Upper lobe of right lung (tissue), 1 donor: ENCODE results near the gene ENTPD1. TPM values are rescaled to one million over a fixed set of nuclear protein-coding genes. Genes with fewer than 3 reads are reported as not detected.
A peak's percentile ranks its signal among the peaks of the same experiment; 100 is the strongest.

Source experiments
- ATAC-seq: fragments of 200-7000 bp; cut with Tn5 transposase; one replicate; pipeline ENCODE4 v1.9.1; 2020; ENCODE audit warnings: mild to moderate bottlenecking, moderate library complexity
- DNase-seq: peaks from one replicate; pipeline ENCODE4 v3.0.0-alpha.2; 2020
- H3K27ac ChIP-seq: fragments of 200-600 bp; one replicate; pipeline ENCODE4 v1.8.0; 2022
- H3K27me3 ChIP-seq: fragments of 200-600 bp; one replicate; pipeline ENCODE4 v1.8.0; 2022; ENCODE audit warnings: mild to moderate bottlenecking
- H3K36me3 ChIP-seq: fragments of 200-600 bp; one replicate; pipeline ENCODE4 v1.8.0; 2022
- H3K4me1 ChIP-seq: fragments of 200-600 bp; one replicate; pipeline ENCODE4 v1.8.0; 2022
- H3K4me3 ChIP-seq: fragments of 200-600 bp; one replicate; pipeline ENCODE4 v1.8.0; 2022; ENCODE audit warnings: mild to moderate bottlenecking
- H3K9me3 ChIP-seq: fragments of 200-600 bp; one replicate; pipeline ENCODE4 v1.8.0; 2022
- intact Hi-C: fragments of 100-400 bp; cut with DNase I; formaldehyde crosslinking; loops from one replicate; pipeline ENCODE4 v1.11.0; 2022
- total RNA-seq: library from RNA; stranded (reverse); fragmentation: NEBNext Ultra II Directional; extraction: Animal tissue kit (Norgen Biotek cat#: 25700); gene quantifications from one replicate; pipeline ENCODE4 v1.2.1, GENCODE V29; 2021
- TF ChIP-seq, protein P1 (sequence below): fragments of 200-600 bp; IDR thresholded peaks from one replicate; pipeline ENCODE4 v1.8.0; 2022; ENCODE audit warnings: antibody characterized with exemption
- donor health status: DM: no; HTN: yes; CAD: no; lungs with severe emphysema.

The ENTPD1 gene
- total RNA-seq, 1 donor from 2014 or later: 64.6 TPM

GRCh38 chr10:95748349-95748748, 7.6 kb upstream of the ENTPD1 start:
- Histone ChIP-seq H3K27me3 (no peaks in the 10 kb centered on the region), H3K4me1 (no peaks in the 10 kb centered on the region), H3K4me3 (no peak overlapping the region), H3K27ac (no peak overlapping the region), H3K36me3 (no peaks in the 10 kb centered on the region), H3K9me3 (no peaks in the 10 kb centered on the region)
- TF ChIP-seq, protein P1, sequence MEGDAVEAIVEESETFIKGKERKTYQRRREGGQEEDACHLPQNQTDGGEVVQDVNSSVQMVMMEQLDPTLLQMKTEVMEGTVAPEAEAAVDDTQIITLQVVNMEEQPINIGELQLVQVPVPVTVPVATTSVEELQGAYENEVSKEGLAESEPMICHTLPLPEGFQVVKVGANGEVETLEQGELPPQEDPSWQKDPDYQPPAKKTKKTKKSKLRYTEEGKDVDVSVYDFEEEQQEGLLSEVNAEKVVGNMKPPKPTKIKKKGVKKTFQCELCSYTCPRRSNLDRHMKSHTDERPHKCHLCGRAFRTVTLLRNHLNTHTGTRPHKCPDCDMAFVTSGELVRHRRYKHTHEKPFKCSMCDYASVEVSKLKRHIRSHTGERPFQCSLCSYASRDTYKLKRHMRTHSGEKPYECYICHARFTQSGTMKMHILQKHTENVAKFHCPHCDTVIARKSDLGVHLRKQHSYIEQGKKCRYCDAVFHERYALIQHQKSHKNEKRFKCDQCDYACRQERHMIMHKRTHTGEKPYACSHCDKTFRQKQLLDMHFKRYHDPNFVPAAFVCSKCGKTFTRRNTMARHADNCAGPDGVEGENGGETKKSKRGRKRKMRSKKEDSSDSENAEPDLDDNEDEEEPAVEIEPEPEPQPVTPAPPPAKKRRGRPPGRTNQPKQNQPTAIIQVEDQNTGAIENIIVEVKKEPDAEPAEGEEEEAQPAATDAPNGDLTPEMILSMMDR: no peak
- DNase-seq: no peak
- ATAC-seq: no peak
- intact Hi-C loops: no loop called here

- no peak for DNase-seq
- no peaks in the 10 kb centered on the region for H3K27me3 ChIP-seq
- TF ChIP-seq, protein P1: no peak
These were observed 405 bp upstream of the ENTPD1 start for GRCh38 chr10:95755511-95756004.

GRCh38 chr10:95756809-95757684, 1.1 kb downstream of the ENTPD1 start:
- TF ChIP-seq, protein P1: no peak
- H3K36me3 ChIP-seq: no peaks in the 10 kb centered on the region

More at GRCh38 chr10:95755511-95756004, 405 bp upstream of the ENTPD1 start:
- no peaks in the 10 kb centered on the region for H3K9me3 ChIP-seq
- no peaks in the 10 kb centered on the region for H3K36me3 ChIP-seq
- intact Hi-C loops: no loop called here
- ATAC-seq: peak; percentile 83
- H3K27ac ChIP-seq: peak overlapping the region; percentile 84
- H3K4me1 ChIP-seq: peaks cover 4% of the 10 kb centered on the region
- H3K4me3 ChIP-seq: peak overlapping the region; percentile 49

GRCh38 chr10:95758351-95759025, 2.5 kb downstream of the ENTPD1 start:
- H3K4me3 ChIP-seq: peak overlapping the region; percentile 49
- intact Hi-C loops: no loop called here
- H3K36me3 ChIP-seq: no peaks in the 10 kb centered on the region
- H3K27ac ChIP-seq: peak overlapping the region; percentile 84
- no peak for ATAC-seq
- H3K27me3 ChIP-seq: no peaks in the 10 kb centered on the region
- TF ChIP-seq, protein P1: no peak
- H3K9me3 ChIP-seq: no peaks in the 10 kb centered on the region
- no peak for DNase-seq
- H3K4me1 ChIP-seq: peaks cover 14% of the 10 kb centered on the region

More at GRCh38 chr10:95756809-95757684, 1.1 kb downstream of the ENTPD1 start:
- ATAC-seq (no peak), DNase-seq (no peak)
- Histone ChIP-seq H3K4me3 (peak overlapping the region; percentile 49), H3K27ac (peak overlapping the region; percentile 84), H3K27me3 (no peaks in the 10 kb centered on the region), H3K4me1 (peaks cover 9% of the 10 kb centered on the region), H3K9me3 (no peaks in the 10 kb centered on the region)
- intact Hi-C loops: no loop called here

DNA sequence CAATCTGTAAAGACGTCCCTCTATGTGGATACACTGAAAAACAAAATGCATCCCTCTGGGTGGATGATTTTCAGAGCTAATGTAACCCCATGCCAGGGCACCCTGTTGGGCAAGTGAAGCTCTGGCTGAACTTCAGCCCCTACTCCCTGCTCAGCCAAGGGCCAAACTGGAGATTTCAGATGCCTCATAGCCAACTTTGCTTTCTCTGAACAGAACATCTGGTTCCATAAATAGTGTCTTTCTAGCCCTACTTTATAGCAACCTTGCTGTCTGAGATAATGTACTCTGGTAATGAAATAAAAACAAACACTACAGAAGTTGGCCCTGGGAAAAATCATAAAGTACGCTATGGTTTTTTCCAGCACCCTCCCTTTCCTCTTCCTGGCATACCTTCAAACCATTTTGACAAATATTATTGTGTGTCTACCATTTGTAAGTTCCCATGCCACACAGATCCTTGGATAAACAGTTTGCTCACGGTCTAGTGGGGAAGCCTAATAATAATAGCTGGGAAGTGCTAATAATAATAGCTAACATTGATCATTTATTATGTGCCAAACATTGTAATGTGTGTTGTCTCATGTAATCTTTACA, 3.4 kb downstream of the ENTPD1 start:
- Histone ChIP-seq H3K4me3 (peak overlapping the region; percentile 3), H3K36me3 (no peaks in the 10 kb centered on the region), H3K9me3 (no peaks in the 10 kb centered on the region), H3K27ac (peak overlapping the region; percentile 84), H3K27me3 (no peaks in the 10 kb centered on the region), H3K4me1 (peaks cover 14% of the 10 kb centered on the region)
- intact Hi-C loops: no loop called here
- DNase-seq (no peak), ATAC-seq (no peak)
- TF ChIP-seq, protein P1: no peak
